ENCODE data around the gene UBXN7. TPM values are rescaled to one million over a fixed set of nuclear protein-coding genes. Genes with fewer than 3 reads are reported as not detected.
"Not testable (repeated sequence)": the region's sequence is repeated elsewhere in the genome, so short reads cannot be mapped to it uniquely, and the experiment has no call there.

UBXN7 gene
- total RNA-seq, 1 experiment from 2014 or later = 64.7 TPM

DNA sequence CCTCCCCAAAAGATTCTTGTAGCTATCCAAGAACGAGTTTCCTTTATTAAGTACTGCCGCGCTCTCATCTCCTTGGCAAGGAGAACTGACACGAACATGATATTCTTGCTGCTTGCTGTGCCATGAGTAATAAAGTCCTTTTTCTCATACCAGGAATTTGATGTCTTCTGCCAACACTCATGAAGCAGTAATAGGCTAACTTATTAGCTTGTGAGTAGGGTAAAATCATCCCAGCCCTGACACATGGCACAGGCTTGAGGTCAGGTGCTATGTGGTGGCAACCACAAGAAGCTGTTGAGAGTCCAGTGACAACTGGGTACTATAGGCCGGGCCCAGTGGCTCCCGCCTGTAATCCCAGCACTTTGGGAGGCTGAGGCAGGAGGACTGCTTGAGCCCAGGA is 22.7 kb upstream of the UBXN7 start:
- peaks cover 6% of the 10 kb centered on the region for H3K36me3 Mint-ChIP-seq (ENCODE audit: insufficient read depth, unreplicated experiment)
- no peak for DNase-seq (ENCODE audit: unreplicated experiment)
- H3K9me3 Mint-ChIP-seq (ENCODE audit: unreplicated experiment) = no peaks in the 10 kb centered on the region
- H3K4me3 Mint-ChIP-seq (ENCODE audit: unreplicated experiment) = no peak overlapping the region
- intact Hi-C loops (cut with micrococcal nuclease) = no loop called here
- H3K4me1 Mint-ChIP-seq (ENCODE audit: insufficient read depth, unreplicated experiment) = no peaks in the 10 kb centered on the region
- ChIA-PET POLR2A (interaction anchor here (0.6 kb wide), 1 partner anchor 21 kb away, joined by 3 read pairs; no protein-coding TSS in a partner anchor), CTCF (interaction anchor here (1.1 kb wide), 2 partner anchors 14 to 32 kb away, joined by 3 to 4 read pairs; no protein-coding TSS in a partner anchor)
- no peak for TF ChIP-seq CTCF (IDR thresholded peaks at IDR 0.05; ENCODE audit: unreplicated experiment)
- BruUV-seq (replicated peaks) = no TSS peak
- H3K27ac Mint-ChIP-seq (ENCODE audit: low read depth, unreplicated experiment) = no peak overlapping the region
- H3K27me3 Mint-ChIP-seq (ENCODE audit: insufficient read depth, unreplicated experiment) = no peaks in the 10 kb centered on the region

GRCh38 chr3:196445391-196445790 is 13.2 kb upstream of the UBXN7 start:
- intact Hi-C loops (cut with micrococcal nuclease) = loop anchor here (1.0 kb wide), 1 partner anchor 192 kb away; no protein-coding TSS in a partner anchor
- POLR2A ChIA-PET; BruUV-seq (replicated peaks); H3K4me3 Mint-ChIP-seq (ENCODE audit: unreplicated experiment); H3K27me3 Mint-ChIP-seq (ENCODE audit: insufficient read depth, unreplicated experiment); H3K36me3 Mint-ChIP-seq (ENCODE audit: insufficient read depth, unreplicated experiment); H3K4me1 Mint-ChIP-seq (ENCODE audit: insufficient read depth, unreplicated experiment); CTCF ChIA-PET; H3K9me3 Mint-ChIP-seq (ENCODE audit: unreplicated experiment); H3K27ac Mint-ChIP-seq (ENCODE audit: low read depth, unreplicated experiment): not testable (repeated sequence)
- DNase-seq (ENCODE audit: unreplicated experiment) = peak; percentile 35

GRCh38 chr3:196444500-196444894 is 12.3 kb upstream of the UBXN7 start:
- Mint-ChIP-seq H3K36me3 (ENCODE audit: insufficient read depth, unreplicated experiment) (no peaks in the 10 kb centered on the region), H3K9me3 (ENCODE audit: unreplicated experiment) (no peaks in the 10 kb centered on the region), H3K4me3 (ENCODE audit: unreplicated experiment) (no peak overlapping the region), H3K27me3 (ENCODE audit: insufficient read depth, unreplicated experiment) (no peaks in the 10 kb centered on the region), H3K27ac (ENCODE audit: low read depth, unreplicated experiment) (no peak overlapping the region), H3K4me1 (ENCODE audit: insufficient read depth, unreplicated experiment) (peaks cover 5% of the 10 kb centered on the region)
- ChIA-PET POLR2A (interaction anchor here (0.8 to 1.2 kb wide), 2 partner anchors 11 to 225 kb away, joined by 3 read pairs; no protein-coding TSS in a partner anchor), CTCF (no interaction called here)
- TF ChIP-seq CTCF (IDR thresholded peaks at IDR 0.05; ENCODE audit: unreplicated experiment) = no peak
- intact Hi-C loops (cut with micrococcal nuclease) = no loop called here
- DNase-seq (ENCODE audit: unreplicated experiment) = no peak
- no TSS peak for BruUV-seq (replicated peaks)

DNA sequence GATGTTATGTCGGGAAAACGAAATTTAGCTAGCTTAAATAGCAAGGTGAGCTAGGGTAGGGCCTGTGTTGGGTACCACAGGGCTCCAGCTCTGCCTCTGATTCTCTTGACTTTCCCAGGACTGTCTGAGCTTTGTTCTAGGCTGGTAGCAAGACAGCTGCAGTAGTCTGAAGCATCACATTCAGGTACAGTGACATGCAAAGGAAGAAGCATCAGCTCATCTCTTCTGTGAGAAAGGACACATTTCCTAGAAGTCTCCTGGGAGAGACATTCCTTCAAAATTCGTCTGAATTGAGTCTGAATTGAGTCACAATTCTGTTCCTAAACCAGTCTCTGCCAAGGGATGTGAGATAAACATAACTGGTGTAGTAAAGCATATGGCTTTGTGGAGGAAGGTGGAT is 8.5 kb upstream of the UBXN7 start:
- intact Hi-C loops (cut with micrococcal nuclease) = no loop called here

More for the DNA sequence above, 8.5 kb upstream of the UBXN7 start:
- Mint-ChIP-seq H3K27ac (ENCODE audit: low read depth, unreplicated experiment) (no peak overlapping the region), H3K4me3 (ENCODE audit: unreplicated experiment) (no peak overlapping the region), H3K36me3 (ENCODE audit: insufficient read depth, unreplicated experiment) (no peaks in the 10 kb centered on the region), H3K27me3 (ENCODE audit: insufficient read depth, unreplicated experiment) (no peaks in the 10 kb centered on the region), H3K9me3 (ENCODE audit: unreplicated experiment) (no peaks in the 10 kb centered on the region), H3K4me1 (ENCODE audit: insufficient read depth, unreplicated experiment) (peaks cover 5% of the 10 kb centered on the region)
- ChIA-PET POLR2A (interaction anchor here (1.2 kb wide), 1 partner anchor 8 kb away, joined by 3 read pairs; the partner anchor contains the start of gene UBXN7), CTCF (interaction anchor here (0.6 to 0.8 kb wide), 3 partner anchors 8 to 45 kb away, joined by 3 to 4 read pairs (median 4); no protein-coding TSS in a partner anchor)
- BruUV-seq (replicated peaks) = no TSS peak
- no peak for TF ChIP-seq CTCF (IDR thresholded peaks at IDR 0.05; ENCODE audit: unreplicated experiment)
- no peak for DNase-seq (ENCODE audit: unreplicated experiment)

Data from MCF 10A (cell line).